HG03521 (cell line): ENCODE measurements around the gene DAZAP1.
A peak's percentile ranks its signal among the peaks of the same experiment; 100 is the strongest.
"Not testable (repeated sequence)": the region's sequence is repeated elsewhere in the genome, so short reads cannot be mapped to it uniquely, and the experiment has no call there.

Experiments used
- ATAC-seq: cut with Tn5 transposase; IDR thresholded peaks from one replicate; pipeline ENCODE4 v1.9.1; 2021; ENCODE audit warnings: mild to moderate bottlenecking, moderate library complexity; ENCODE audit not compliant: unreplicated experiment

The DAZAP1 gene

DNA sequence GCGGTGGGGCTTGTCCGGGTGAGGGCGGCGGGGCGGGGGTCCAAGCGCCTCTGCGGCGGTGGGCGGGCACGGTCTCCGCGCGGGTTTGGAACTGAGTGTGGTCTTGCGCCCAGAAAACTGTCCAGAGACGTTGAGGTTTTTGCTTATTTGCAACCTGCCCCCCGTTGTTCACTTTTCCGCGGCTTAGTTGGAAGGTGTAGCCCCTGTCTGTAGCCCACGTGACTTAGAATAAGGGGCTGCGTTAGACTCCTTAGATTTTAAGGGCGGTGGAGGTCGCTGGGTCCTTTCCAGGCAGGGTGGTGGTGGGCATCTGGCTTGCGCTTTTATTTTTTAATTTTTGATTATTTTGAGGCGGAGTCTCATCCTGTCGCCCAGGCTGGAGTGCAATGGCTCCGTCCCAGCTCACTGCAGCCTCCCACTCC, 31.6 kb downstream of the DAZAP1 start:
- no peak for ATAC-seq

- ATAC-seq: not testable (repeated sequence)
These were observed 32.4 kb downstream of the DAZAP1 start for GRCh38 chr19:1439525-1440417.

DNA sequence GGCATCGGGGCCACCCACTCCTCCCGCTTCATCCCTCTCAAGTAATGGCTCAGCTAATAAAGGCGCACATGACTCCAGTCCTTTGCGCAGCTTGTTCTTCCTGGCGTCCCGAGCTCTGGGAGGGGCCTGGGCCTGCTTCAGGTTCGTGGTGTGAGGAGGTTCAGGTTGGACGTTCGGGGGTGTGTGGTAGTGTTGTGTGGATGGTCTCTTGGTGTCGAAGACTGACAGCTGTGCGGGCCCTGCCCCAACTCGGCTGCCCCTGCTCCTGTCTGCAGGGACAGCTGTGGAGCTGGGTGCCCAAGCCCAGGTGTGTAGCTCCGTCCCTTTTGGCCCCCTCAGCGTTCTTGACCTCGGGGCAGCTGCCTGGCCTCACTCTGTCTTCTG, 33.0 kb downstream of the DAZAP1 start:
- no peak for ATAC-seq

DNA sequence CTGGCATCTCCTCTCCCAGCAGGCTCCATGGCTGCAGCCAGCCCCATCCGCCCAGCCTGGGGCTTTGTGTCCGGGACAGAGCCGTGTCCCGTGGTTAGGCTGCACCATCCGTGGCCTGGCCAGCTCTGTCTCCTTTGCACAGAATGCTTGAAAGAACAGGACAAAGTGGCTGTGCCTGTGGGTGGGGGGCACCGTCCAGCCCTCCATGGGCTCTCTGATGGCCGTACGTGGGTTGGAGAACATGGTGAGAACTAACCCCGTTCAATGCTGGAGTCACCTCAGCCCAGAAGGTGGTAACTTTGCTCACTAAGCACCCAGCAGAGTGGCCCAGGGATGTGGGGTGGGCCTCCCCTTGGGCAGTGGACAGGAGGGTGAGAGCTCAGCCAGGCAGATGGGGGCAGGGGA, 33.6 kb downstream of the DAZAP1 start:
- ATAC-seq: no peak

DNA sequence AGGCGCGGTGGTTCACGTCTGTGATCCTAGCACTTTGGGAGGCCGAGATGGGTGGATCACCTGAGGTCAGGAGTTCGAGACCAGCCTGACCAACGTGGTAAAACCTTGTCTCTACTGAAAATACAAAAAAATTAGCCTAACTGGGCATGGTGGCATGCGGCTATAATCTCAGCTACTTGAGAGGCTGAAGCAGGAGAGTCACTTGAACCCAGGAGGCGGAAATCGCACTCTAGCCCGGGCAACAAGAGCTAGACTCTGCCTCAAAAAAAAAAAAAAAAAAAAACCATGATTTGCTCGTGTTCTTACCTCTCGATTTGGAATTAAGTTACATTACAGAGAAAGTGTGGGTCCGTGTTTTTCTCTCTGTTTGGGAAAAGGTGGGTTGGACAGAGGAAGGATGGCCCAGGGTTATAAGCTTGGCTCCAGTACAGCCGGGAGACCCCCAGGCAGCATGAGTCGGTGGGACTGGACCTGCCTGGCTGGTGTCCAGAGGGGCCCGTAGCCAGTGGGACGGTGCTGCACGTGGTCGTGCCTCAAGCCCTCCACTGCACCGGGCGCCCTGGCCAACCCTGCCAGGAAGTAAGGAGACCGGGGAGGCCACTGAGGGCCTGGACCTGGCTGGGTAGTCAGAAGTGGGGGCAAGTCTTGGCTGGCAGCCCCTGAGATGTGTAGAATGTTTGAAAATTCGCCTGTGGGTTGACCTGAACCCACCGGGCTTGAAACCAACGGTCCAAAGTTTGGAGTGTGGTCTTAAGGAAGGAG, 34.5 kb downstream of the DAZAP1 start:
- ATAC-seq: no peak

- peak; percentile 50 for ATAC-seq
These were observed 38.0 kb downstream of the DAZAP1 start for GRCh38 chr19:1445185-1445931.

- ATAC-seq: no peak
These were observed 38.7 kb downstream of the DAZAP1 start for GRCh38 chr19:1445932-1446712.

GRCh38 chr19:1446713-1447481, 39.5 kb downstream of the DAZAP1 start:
- no peak for ATAC-seq

DNA sequence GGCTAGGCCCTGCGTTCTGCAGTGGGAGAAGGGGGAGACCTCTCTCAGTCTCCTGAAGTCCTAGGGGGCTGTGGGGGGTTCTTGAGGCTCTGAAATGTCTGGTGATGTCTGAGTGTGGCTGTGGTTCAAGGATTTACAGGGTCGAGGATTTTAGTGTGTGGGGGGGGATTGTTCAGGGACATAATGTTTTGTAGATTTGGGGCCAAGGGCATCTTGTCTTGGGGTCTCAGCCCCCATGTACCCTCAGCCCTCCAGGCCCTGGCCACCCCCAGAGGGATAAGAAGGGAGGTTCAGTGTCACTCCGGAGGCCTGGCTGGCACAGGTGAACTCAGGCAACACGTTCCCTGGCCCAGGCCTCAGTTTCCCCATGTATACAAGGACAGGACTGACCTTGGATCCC, 40.1 kb downstream of the DAZAP1 start:
- no peak for ATAC-seq

DNA sequence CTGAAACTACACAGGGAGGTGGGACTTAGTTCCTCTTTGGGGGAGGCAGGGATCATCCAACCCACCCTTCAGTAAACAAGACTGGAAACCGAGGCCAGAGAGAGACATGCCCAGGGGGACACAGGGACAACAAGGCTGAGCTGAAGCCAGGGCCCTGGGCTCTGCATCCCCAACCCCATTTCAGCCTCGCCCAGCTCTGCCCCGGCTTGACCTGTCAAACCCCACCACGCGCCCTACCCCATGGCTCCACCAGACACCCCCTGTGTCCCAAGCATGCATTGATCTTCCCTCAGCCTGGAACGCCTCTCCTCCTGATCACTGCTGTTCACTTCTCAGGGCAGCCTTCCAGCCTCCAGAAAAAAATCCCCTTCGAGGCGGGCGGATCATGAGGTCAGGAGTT, 40.6 kb downstream of the DAZAP1 start:
- ATAC-seq: no peak

DNA sequence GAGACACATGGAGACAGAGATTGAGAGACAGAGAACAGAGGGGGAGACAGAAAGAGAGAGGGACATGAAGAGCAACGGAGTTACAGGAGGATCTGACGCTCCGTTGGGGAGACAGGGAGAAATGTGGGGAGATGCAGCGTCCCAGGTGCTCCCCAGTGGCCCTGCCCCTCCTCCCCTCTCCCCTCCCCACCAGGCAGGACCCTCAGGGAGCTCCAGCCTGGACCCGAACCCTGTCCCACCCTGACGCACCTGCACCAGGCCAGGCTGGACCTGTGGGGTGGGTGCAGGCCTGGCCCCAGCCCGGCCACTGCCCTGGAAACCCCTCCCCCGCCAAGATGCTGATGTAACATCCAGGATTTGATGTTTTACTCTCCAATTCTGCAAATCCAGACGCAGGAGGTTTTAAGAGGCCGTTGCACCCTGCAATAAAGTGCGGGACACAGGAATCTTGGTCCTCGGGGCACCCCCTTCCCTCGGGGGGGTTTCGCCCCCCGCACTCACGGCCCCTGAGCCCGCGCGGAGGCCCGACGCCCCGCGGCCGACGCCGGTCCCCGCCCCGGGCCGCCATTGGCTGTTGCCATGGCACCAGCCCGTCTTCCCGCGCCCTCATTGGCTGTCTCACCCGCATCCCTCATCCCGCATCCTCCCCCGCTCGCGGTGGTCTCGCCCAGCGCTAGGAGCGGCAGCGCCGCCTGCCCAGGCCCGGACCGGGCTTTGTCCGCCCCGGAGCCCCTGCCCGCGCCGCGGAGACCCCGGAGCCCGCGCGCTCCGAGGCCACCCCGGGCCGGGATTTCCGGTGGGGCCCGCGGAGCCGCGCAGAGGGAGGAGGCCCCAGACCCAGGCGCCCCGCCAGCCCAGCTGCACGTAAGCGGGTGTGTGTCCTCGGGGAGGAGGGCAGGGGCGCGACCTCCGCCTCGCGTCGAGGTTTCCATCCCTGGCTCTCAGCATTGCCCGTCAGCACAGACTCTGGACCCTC, 42.4 kb downstream of the DAZAP1 start, which contains the start of gene APC2:
Gene APC2 (plus strand): TSS at position 655 of the 976 bp plus-strand sequence. CDS start 2,881 bp downstream, outside the sequence.
- ATAC-seq: no peak

GRCh38 chr19:1450735-1451731, 43.6 kb downstream of the DAZAP1 start:
- no peak for ATAC-seq

DNA sequence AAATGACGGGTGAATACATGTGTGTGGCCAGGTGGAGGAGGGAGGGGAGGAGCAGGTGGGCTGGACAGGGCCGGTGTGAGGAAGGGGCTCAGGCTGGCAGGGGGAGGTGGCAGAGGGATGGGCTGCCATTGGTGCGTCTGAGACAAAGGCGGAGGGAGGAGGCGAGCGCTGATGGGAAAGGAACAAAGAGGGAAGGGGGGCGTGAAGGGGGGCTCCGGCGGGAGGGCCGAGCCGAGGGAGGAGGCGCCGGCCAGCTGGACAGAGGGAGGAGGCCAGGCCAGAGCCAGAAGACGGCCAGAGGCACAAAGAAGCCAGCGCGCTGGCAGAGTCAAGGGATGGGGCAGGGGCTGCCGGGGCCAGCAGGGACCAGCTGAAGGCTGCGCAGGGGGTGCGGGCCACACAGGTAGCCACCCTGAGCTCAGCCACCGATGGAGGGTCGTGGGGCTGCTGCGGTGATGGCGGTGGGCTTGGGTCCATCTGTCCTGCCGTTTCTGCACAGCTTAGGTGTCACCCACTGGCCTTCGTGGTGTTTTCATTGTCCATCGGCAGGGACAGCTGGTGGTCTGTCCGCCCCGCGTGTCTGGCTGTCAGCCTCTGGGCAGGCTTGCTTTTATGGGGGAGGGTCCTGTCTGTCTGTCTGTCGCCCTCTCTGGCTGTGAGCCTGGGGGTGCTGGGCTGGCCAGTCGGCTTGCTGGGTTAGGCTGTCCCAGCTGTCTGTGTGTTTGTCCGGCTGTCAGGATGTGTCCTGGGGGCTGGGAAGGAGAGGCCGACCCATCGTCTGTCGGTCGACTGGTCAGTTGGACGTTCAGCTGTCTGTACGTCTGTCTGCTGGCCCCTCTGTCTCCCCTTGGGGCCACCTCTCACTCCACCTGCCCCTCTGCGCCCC, 44.8 kb downstream of the DAZAP1 start:
- ATAC-seq: no peak

- ATAC-seq: no peak
These were observed 45.6 kb downstream of the DAZAP1 start for GRCh38 chr19:1452802-1453524.

- no peak for ATAC-seq
These were observed 46.4 kb downstream of the DAZAP1 start for GRCh38 chr19:1453525-1454364.
